ENCODE results near the gene MED4.

MED4 gene

DNA sequence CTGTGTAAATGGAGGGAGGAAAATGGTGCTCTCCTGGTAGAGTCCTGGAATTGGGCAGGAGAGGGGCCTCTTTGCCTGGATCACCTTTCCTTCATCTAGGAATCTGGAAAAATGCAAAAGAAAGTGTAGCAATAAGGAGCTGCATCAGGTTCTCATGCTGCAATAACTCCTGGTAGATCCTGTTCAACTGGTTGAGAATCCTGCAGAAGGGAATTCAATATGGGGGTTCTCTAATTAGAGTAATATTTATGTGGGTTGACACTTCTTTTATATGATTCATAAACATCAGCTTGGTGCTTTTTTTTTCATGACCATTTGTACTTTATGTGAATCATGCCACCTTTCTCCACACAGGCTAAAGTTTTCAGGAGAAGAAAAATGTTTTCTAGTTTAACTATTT lies 66.8 kb downstream of the MED4 start:
- DNase-seq, result no peak

All from bone marrow (tissue), 2 donors.